Endothelial cell of umbilical vein (primary cell): Measurements from ENCODE around the gene CIDEA. TPM values are rescaled to one million over a fixed set of nuclear protein-coding genes. Genes with fewer than 3 reads are reported as not detected.

Source experiments
- BruUV-seq: library from RNA; stranded (reverse); fragments of 400-500 nt; replicated peaks from 2 replicates; lab custom pipeline; 2021; lab: Mats Ljungman, UMichigan
- CTCF ChIA-PET: fragments of 300-600, 350-600 bp; sonication (Branson Sonifier 250); formaldehyde crosslinking; loops from one replicate; lab custom pipeline; 2021; ENCODE audit warnings: antibody characterized with exemption, inconsistent platforms; lab: Charles Lee
- POLR2A ChIA-PET: fragments of 300-600, 350-600 bp; sonication (Branson Sonifier 250); formaldehyde crosslinking; loops from one replicate; lab custom pipeline; 2021; ENCODE audit warnings: antibody characterized with exemption, inconsistent platforms; lab: Charles Lee
- DNase-seq: peaks from one replicate; pipeline ENCODE4 v3.0.0-alpha.2; 2011; ENCODE audit warnings: low read depth, low spot score
- FAIRE-seq: peaks from 2 replicates; lab custom pipeline; 2011; peaks lifted over from hg19 to GRCh38; lab: Jason Lieb, UNC
- H2AFZ ChIP-seq: 2 replicates; pipeline ENCODE4 v1.6.0; 2012; ENCODE audit warnings: low read depth, low read length, control low read depth, inconsistent platforms
- H3K27ac ChIP-seq: 2 replicates; pipeline ENCODE4 v1.5.1; 2011; ENCODE audit warnings: low read depth, mild to moderate bottlenecking, control low read depth, low read length, moderate library complexity; ENCODE audit not compliant: insufficient read depth
- H3K27me3 ChIP-seq, 2 experiments: 2 replicates each; pipeline versions ENCODE4 v1.6.0 to v1.6.1; 2011; ENCODE audit warnings: low read length in 2 of 2, mixed read lengths in 1 of 2; ENCODE audit not compliant: control insufficient read depth in 2 of 2, insufficient read depth in 2 of 2
- H3K36me3 ChIP-seq, 2 experiments: 2 replicates in 1 of 2; 3 replicates in 1 of 2; pipeline ENCODE4 v1.5.1; 2011; ENCODE audit warnings: low read length in 2 of 2, mild to moderate bottlenecking in 1 of 2, moderate library complexity in 1 of 2; ENCODE audit not compliant: control insufficient read depth in 2 of 2, insufficient read depth in 2 of 2; ENCODE audit errors: extremely low read depth in 1 of 2
- H3K4me1 ChIP-seq: 3 replicates; pipeline ENCODE4 v1.5.1; 2011; ENCODE audit warnings: mild to moderate bottlenecking, low read length; ENCODE audit not compliant: control insufficient read depth, insufficient read depth; ENCODE audit errors: extremely low read depth
- H3K4me2 ChIP-seq: 2 replicates; pipeline ENCODE4 v1.6.1; 2011; ENCODE audit warnings: low read length, control low read depth, mixed read lengths; ENCODE audit not compliant: insufficient read depth
- H3K4me3 ChIP-seq, 3 experiments: fragments of 200-600 bp in 1 of 3; sonication (generic), shearing (Covaris generic) in 1 of 3; replicated peaks in 1 of 3; 2 replicates each; pipeline ENCODE4 v1.5.1; 2011 to 2016; ENCODE audit warnings: control low read depth in 3 of 3, low read length in 3 of 3, mild to moderate bottlenecking in 2 of 3, inconsistent platforms in 1 of 3, low read depth in 1 of 3, moderate library complexity in 1 of 3; ENCODE audit not compliant: insufficient read depth in 1 of 3
- H3K79me2 ChIP-seq: 2 replicates; pipeline ENCODE4 v1.6.0; 2012; ENCODE audit warnings: low read length, inconsistent platforms; ENCODE audit not compliant: control insufficient read depth, insufficient read depth
- H3K9ac ChIP-seq: replicated peaks from 2 replicates; pipeline ENCODE3; 2011; ENCODE audit warnings: low read length, control low read depth; ENCODE audit not compliant: insufficient read depth; ENCODE audit errors: extremely low read depth
- H3K9me1 ChIP-seq: replicated peaks from 3 replicates; pipeline ENCODE4 v1.6.0; 2011; ENCODE audit warnings: mild to moderate bottlenecking, low read length; ENCODE audit not compliant: control insufficient read depth, insufficient read depth; ENCODE audit errors: extremely low read depth
- H3K9me3 ChIP-seq: replicated peaks from 2 replicates; pipeline ENCODE4 v1.5.1; 2012; ENCODE audit warnings: low read length, inconsistent platforms; ENCODE audit not compliant: control insufficient read depth, insufficient read depth
- H4K20me1 ChIP-seq: replicated peaks from 2 replicates; pipeline ENCODE3; 2011; ENCODE audit warnings: mild to moderate bottlenecking, low read length; ENCODE audit not compliant: control insufficient read depth, insufficient read depth; ENCODE audit errors: extremely low read depth
- EZH2 ChIP-seq: IDR thresholded peaks from 2 replicates; pipeline ENCODE4 v1.6.1; 2012; ENCODE audit warnings: borderline replicate concordance, low read depth, mild to moderate bottlenecking, moderate library complexity, low read length, inconsistent platforms; ENCODE audit not compliant: severe bottlenecking
- FOS ChIP-seq: IDR thresholded peaks from 2 replicates; pipeline ENCODE4 v1.6.1; 2011; ENCODE audit warnings: mild to moderate bottlenecking, low read length, moderate library complexity, borderline replicate concordance; ENCODE audit not compliant: insufficient read depth
- GATA2 ChIP-seq: IDR thresholded peaks from 2 replicates; pipeline ENCODE4 v1.7.0; 2011; ENCODE audit warnings: low read depth, mild to moderate bottlenecking, moderate library complexity, mixed read lengths, low read length; ENCODE audit not compliant: insufficient read length, insufficient read depth
- JUN ChIP-seq: IDR thresholded peaks from 2 replicates; pipeline ENCODE4 v1.6.1; 2011; ENCODE audit warnings: borderline replicate concordance, low read depth; ENCODE audit not compliant: insufficient read length, insufficient read depth
- MYC ChIP-seq: IDR thresholded peaks from one replicate; pipeline ENCODE4 v1.6.1; 2011; ENCODE audit warnings: mild to moderate bottlenecking, low read depth, low read length
- POLR2A ChIP-seq: IDR thresholded peaks from 2 replicates; pipeline ENCODE4 v1.6.1; 2012; ENCODE audit warnings: low read depth, mild to moderate bottlenecking, control low read depth, low read length
- POLR2AphosphoS5 ChIP-seq: IDR thresholded peaks from 2 replicates; pipeline ENCODE4 v1.6.1; 2012; ENCODE audit warnings: low read depth, mild to moderate bottlenecking, control low read depth, low read length, moderate library complexity; ENCODE audit not compliant: insufficient read depth
- dilution Hi-C: fragments of 300-500 bp; cut with MboI; formaldehyde crosslinking; loops from one replicate; pipeline ENCODE4 v1.15.0; 2019; ENCODE audit warnings: low sequenced_read_pairs; ENCODE audit not compliant: extremely low pct_ligation_motif_present
- intact Hi-C: fragments of 100-400 bp; cut with micrococcal nuclease; formaldehyde crosslinking; loops from one replicate; pipeline ENCODE4 v1.10.0; 2022
- polyA plus RNA-seq, 4 experiments: library from polyadenylated mRNA; depleted of rRNA in 3 of 4; stranded (reverse) in 3 of 4; unstranded in 1 of 4; fragments of >200 nt; gene quantifications; 2 replicates each; pipeline versions ENCODE4 v1.2.1 to v1.2.3, GENCODE V29; 2011 to 2012; ENCODE audit warnings: missing spikeins in 1 of 4
- total RNA-seq: library from RNA; stranded (reverse); gene quantifications from 2 replicates; pipeline ENCODE4 v1.2.3, GENCODE V29; 2021
- TF ChIP-seq, protein P1 (sequence below): IDR thresholded peaks from 2 replicates; pipeline ENCODE4 v1.6.1; 2011; ENCODE audit not compliant: insufficient read depth, insufficient read length
- TF ChIP-seq, protein P2 (sequence below), 2 donors: IDR thresholded peaks; 1 replicate in 1 of 2; 2 replicates in 1 of 2; pipeline ENCODE4 v1.5.1; 2011; ENCODE audit warnings: low read length in 2 of 2, mild to moderate bottlenecking in 2 of 2, moderate library complexity in 2 of 2, control low read depth in 1 of 2, inconsistent platforms in 1 of 2, low read depth in 1 of 2; ENCODE audit not compliant: insufficient read depth in 1 of 2; ENCODE audit errors: extremely low read depth in 1 of 2

CIDEA gene
- total and polyA plus RNA-seq, 2 donors (not counting 3 experiments of a cell fraction or from before 2014, with no cell fraction given): 0.42 TPM; not detected in 1

DNA sequence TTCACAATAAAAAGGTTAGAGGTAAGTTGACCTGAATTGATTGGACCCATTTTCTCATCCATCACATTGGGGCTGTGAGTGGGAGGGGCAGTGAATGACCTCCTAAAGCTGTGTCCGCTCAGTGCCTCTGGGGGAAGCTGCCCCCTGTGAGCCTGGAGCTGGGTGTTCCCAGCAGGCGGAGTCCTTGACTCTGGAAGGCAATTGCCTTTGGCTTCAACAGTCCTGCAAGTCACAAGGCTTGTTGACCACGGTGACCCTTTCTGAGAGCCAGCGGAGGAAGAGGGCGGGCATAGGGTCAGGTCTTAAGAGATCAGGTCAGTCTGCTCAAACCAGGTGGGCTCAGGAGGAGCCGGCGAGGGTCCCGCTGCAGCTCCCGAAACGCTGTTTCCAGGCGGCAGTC lies 1.1 kb upstream of the CIDEA start:
- dilution Hi-C loops (no loop called here), intact Hi-C loops (no loop called here)
- FAIRE-seq (no peak), DNase-seq (no peak)
- no TSS peak for BruUV-seq
- no peak overlapping the region for H2AFZ ChIP-seq
- H3K9me1 ChIP-seq: no peaks in the 10 kb centered on the region
- H4K20me1 ChIP-seq: no peaks in the 10 kb centered on the region
- no peaks in the 10 kb centered on the region for H3K79me2 ChIP-seq
- H3K27ac ChIP-seq: no peak overlapping the region
- TF ChIP-seq EZH2 (no peak), JUN (no peak), GATA2 (no peak), MYC (no peak), POLR2A (no peak), POLR2AphosphoS5 (no peak), FOS (no peak)
- TF ChIP-seq, protein P1, sequence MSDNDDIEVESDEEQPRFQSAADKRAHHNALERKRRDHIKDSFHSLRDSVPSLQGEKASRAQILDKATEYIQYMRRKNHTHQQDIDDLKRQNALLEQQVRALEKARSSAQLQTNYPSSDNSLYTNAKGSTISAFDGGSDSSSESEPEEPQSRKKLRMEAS: no peak
- TF ChIP-seq, protein P2, sequence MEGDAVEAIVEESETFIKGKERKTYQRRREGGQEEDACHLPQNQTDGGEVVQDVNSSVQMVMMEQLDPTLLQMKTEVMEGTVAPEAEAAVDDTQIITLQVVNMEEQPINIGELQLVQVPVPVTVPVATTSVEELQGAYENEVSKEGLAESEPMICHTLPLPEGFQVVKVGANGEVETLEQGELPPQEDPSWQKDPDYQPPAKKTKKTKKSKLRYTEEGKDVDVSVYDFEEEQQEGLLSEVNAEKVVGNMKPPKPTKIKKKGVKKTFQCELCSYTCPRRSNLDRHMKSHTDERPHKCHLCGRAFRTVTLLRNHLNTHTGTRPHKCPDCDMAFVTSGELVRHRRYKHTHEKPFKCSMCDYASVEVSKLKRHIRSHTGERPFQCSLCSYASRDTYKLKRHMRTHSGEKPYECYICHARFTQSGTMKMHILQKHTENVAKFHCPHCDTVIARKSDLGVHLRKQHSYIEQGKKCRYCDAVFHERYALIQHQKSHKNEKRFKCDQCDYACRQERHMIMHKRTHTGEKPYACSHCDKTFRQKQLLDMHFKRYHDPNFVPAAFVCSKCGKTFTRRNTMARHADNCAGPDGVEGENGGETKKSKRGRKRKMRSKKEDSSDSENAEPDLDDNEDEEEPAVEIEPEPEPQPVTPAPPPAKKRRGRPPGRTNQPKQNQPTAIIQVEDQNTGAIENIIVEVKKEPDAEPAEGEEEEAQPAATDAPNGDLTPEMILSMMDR (IDR thresholded peaks at IDR 0.05; ENCODE audit: extremely low read depth in 1 of 2, insufficient read depth in 1 of 2, low read depth in 1 of 2, low read length in 2 of 2): no peak
- no peak overlapping the region for H3K4me2 ChIP-seq
- H3K36me3 ChIP-seq: no peaks in the 10 kb centered on the region
- ChIA-PET POLR2A (interaction anchor here (1.0 kb wide), 1 partner anchor 26 kb away, joined by 4 read pairs; no protein-coding TSS in a partner anchor), CTCF (interaction anchor here (1.2 to 2.1 kb wide), 2 partner anchors 15 to 19 kb away, joined by 3 to 13 read pairs; no protein-coding TSS in a partner anchor)
- no peak overlapping the region for H3K4me3 ChIP-seq
- peaks cover 26% of the 10 kb centered on the region for H3K4me1 ChIP-seq
- no peak overlapping the region for H3K9ac ChIP-seq
- H3K27me3 ChIP-seq: peaks cover 24 to 36% of the 10 kb centered on the region in 2 experiments
- H3K9me3 ChIP-seq: no peaks in the 10 kb centered on the region
